ENCODE data around the gene KIRREL3.

Gene KIRREL3

GRCh38 chr11:126479178-126479930, 521.2 kb downstream of the KIRREL3 start:
- DNase-seq: no peak

GRCh38 chr11:126478466-126478865, 522.1 kb downstream of the KIRREL3 start:
- DNase-seq: no peak

GRCh38 chr11:126477535-126478305, 522.9 kb downstream of the KIRREL3 start:
- no peak for DNase-seq

- no peak for DNase-seq
Measured at GRCh38 chr11:126476977-126477376, 523.6 kb downstream of the KIRREL3 start.

GRCh38 chr11:126476266-126476924, 524.2 kb downstream of the KIRREL3 start:
- DNase-seq: no peak

- DNase-seq: no peak
Measured at GRCh38 chr11:126475014-126475991, 525.3 kb downstream of the KIRREL3 start.

- DNase-seq: no peak
Measured at GRCh38 chr11:126474220-126474619, 526.4 kb downstream of the KIRREL3 start.

- DNase-seq: no peak
Measured at GRCh38 chr11:126473269-126473668, 527.3 kb downstream of the KIRREL3 start.

GRCh38 chr11:126469311-126469710, 531.3 kb downstream of the KIRREL3 start:
- DNase-seq: no peak

GRCh38 chr11:126468102-126468521, 532.5 kb downstream of the KIRREL3 start:
- DNase-seq: no peak

GRCh38 chr11:126467471-126467870, 533.1 kb downstream of the KIRREL3 start:
- DNase-seq: no peak

GRCh38 chr11:126467046-126467370, 533.6 kb downstream of the KIRREL3 start:
- no peak for DNase-seq

GRCh38 chr11:126466236-126467045, 534.1 kb downstream of the KIRREL3 start:
- no peak for DNase-seq

GRCh38 chr11:126465573-126466188, 534.9 kb downstream of the KIRREL3 start:
- peak; percentile 88 for DNase-seq

- DNase-seq: no peak
Measured at GRCh38 chr11:126464796-126465195, 535.8 kb downstream of the KIRREL3 start.

- no peak for DNase-seq
Measured at GRCh38 chr11:126462422-126462821, 538.1 kb downstream of the KIRREL3 start.

GRCh38 chr11:126461996-126462395, 538.6 kb downstream of the KIRREL3 start:
- DNase-seq: no peak

- DNase-seq: no peak
Measured at GRCh38 chr11:126461096-126461440, 539.5 kb downstream of the KIRREL3 start.

- no peak for DNase-seq
Measured at GRCh38 chr11:126460417-126461095, 540.0 kb downstream of the KIRREL3 start.

- DNase-seq: no peak
Measured at GRCh38 chr11:126459691-126460281, 540.8 kb downstream of the KIRREL3 start.
